DOHH2 (cell line): Measurements from ENCODE around the gene UNC5B.

Source experiments
- H3F3A ChIP-seq: fragments of 200-600 bp; sonication (generic), shearing (Covaris generic); 2 replicates; pipeline ENCODE4 v1.6.0; 2016; ENCODE audit warnings: antibody characterized with exemption, mild to moderate bottlenecking; ENCODE audit not compliant: control insufficient read depth, insufficient read depth
- H3K27ac ChIP-seq: fragments of 200-600 bp; sonication (generic); 2 replicates; pipeline ENCODE4 v1.5.1; 2014; ENCODE audit warnings: low read depth, mild to moderate bottlenecking, low read length, moderate library complexity
- H3K27me3 ChIP-seq: fragments of 200-600 bp; sonication (generic); 2 replicates; pipeline ENCODE4 v1.6.1; 2014; ENCODE audit warnings: mild to moderate bottlenecking, low read length, mixed read lengths; ENCODE audit not compliant: control insufficient read depth
- H3K36me3 ChIP-seq: fragments of 200-600 bp; sonication (generic); 2 replicates; pipeline ENCODE4 v1.6.1; 2014; ENCODE audit warnings: mild to moderate bottlenecking, low read length, moderate library complexity, mixed read lengths; ENCODE audit not compliant: control insufficient read depth
- H3K4me1 ChIP-seq: fragments of 200-600 bp; sonication (generic); 2 replicates; pipeline ENCODE4 v1.6.1; 2014; ENCODE audit warnings: mild to moderate bottlenecking, low read length, mixed read lengths; ENCODE audit not compliant: control insufficient read depth
- H3K4me2 ChIP-seq: fragments of 200-600 bp; sonication (generic); 2 replicates; pipeline ENCODE4 v1.6.0; 2014; ENCODE audit warnings: mild to moderate bottlenecking, low read length, moderate library complexity
- H3K4me3 ChIP-seq: fragments of 200-600 bp; sonication (generic); 2 replicates; pipeline ENCODE4 v1.5.1; 2014; ENCODE audit warnings: mild to moderate bottlenecking, low read length, mixed read lengths
- H3K79me2 ChIP-seq: fragments of 200-600 bp; sonication (generic); 2 replicates; pipeline ENCODE4 v1.6.1; 2014; ENCODE audit warnings: mild to moderate bottlenecking, low read length, mixed read lengths; ENCODE audit not compliant: control insufficient read depth
- H3K9me2 ChIP-seq: fragments of 200-600 bp; sonication (generic); replicated peaks from 2 replicates; pipeline ENCODE4 v1.6.1; 2014; ENCODE audit warnings: mild to moderate bottlenecking, low read length, mixed read lengths; ENCODE audit not compliant: control insufficient read depth
- H3K9me3 ChIP-seq: fragments of 200-600 bp; sonication (generic); 2 replicates; pipeline ENCODE4 v1.6.1; 2014; ENCODE audit warnings: antibody characterized with exemption, low read length, mixed read lengths; ENCODE audit not compliant: control insufficient read depth, insufficient read depth
- H4K20me1 ChIP-seq: fragments of 200-600 bp; sonication (generic); 2 replicates; pipeline ENCODE4 v1.6.0; 2014; ENCODE audit warnings: low read depth, mild to moderate bottlenecking, antibody characterized with exemption, low read length, moderate library complexity; ENCODE audit not compliant: control insufficient read depth, insufficient read depth
- EZH2phosphoT487 ChIP-seq: fragments of 200-600 bp; sonication (generic); IDR thresholded peaks from 2 replicates; pipeline ENCODE4 v1.6.1; 2017; ENCODE audit warnings: borderline replicate concordance, mild to moderate bottlenecking, antibody characterized with exemption, low read length, moderate library complexity, mixed read lengths
- TF ChIP-seq, protein P1 (sequence below): fragments of 200-600 bp; sonication (generic); IDR thresholded peaks from one replicate; pipeline ENCODE4 v1.5.1; 2014; ENCODE audit warnings: antibody characterized with exemption, mild to moderate bottlenecking, low read depth, low read length; ENCODE audit not compliant: poor library complexity, severe bottlenecking

The UNC5B gene

DNA sequence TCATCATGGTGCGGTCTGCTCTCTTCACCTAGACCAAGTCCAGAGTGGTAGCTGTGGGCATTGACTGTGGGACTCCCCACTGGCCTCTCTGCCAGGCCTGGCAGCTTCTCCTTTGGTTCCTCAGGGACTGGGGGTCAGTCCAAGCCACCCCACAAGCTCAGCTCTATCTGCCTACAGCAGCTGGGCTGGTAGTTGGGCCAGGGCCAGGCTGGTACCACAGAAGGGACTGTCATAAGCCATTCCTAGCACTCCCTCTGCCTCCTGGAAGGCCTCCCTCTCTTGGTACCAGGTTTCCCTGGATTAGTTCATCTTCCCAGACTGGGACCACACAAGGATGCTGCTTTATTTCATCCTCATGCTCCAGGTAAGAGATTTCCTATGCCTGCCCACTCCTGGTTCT, 24.2 kb upstream of the UNC5B start:
- Histone ChIP-seq H3K9me2 (no peaks in the 10 kb centered on the region), H3K27ac (no peak overlapping the region)
- TF ChIP-seq, protein P1, sequence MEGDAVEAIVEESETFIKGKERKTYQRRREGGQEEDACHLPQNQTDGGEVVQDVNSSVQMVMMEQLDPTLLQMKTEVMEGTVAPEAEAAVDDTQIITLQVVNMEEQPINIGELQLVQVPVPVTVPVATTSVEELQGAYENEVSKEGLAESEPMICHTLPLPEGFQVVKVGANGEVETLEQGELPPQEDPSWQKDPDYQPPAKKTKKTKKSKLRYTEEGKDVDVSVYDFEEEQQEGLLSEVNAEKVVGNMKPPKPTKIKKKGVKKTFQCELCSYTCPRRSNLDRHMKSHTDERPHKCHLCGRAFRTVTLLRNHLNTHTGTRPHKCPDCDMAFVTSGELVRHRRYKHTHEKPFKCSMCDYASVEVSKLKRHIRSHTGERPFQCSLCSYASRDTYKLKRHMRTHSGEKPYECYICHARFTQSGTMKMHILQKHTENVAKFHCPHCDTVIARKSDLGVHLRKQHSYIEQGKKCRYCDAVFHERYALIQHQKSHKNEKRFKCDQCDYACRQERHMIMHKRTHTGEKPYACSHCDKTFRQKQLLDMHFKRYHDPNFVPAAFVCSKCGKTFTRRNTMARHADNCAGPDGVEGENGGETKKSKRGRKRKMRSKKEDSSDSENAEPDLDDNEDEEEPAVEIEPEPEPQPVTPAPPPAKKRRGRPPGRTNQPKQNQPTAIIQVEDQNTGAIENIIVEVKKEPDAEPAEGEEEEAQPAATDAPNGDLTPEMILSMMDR = no peak
- no peak for TF ChIP-seq EZH2phosphoT487

DNA sequence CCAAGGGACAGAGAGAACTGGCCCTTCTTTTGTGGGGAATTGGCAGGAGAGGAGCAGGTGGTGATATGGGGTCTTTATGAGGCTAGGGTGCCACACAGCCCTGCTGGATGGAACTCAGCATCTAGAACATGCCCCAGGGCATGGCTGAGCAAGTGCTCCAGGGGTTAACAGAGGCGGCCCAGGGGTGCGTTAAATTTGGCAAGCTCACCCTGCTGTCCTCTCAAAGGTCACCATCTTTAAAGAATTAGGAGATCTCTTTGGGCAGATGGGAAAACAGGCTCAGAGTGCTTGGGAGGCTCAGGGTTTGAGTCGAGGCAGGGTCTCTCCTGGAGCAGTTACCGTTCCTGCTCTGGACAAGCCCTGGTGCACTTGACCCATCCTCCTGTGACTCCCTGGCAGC, 21.4 kb upstream of the UNC5B start:
- H3K79me2 ChIP-seq = no peaks in the 10 kb centered on the region
- H3K4me1 ChIP-seq = no peaks in the 10 kb centered on the region
- H3K4me2 ChIP-seq = no peak overlapping the region
- no peaks in the 10 kb centered on the region for H3K9me3 ChIP-seq
- H3K27ac ChIP-seq = no peak overlapping the region
- H3K27me3 ChIP-seq = no peaks in the 10 kb centered on the region; the same call in 1 of the 2 replicates
- no peak for TF ChIP-seq EZH2phosphoT487
- TF ChIP-seq, protein P1 = no peak
- no peaks in the 10 kb centered on the region for H3F3A ChIP-seq
- no peaks in the 10 kb centered on the region for H4K20me1 ChIP-seq
- no peak overlapping the region for H3K4me3 ChIP-seq
- no peaks in the 10 kb centered on the region for H3K9me2 ChIP-seq
- no peaks in the 10 kb centered on the region for H3K36me3 ChIP-seq

More for the DNA sequence above, 24.2 kb upstream of the UNC5B start:
- H3K27me3 ChIP-seq = peaks cover 3% of the 10 kb centered on the region; the same call in 1 of the 2 replicates
- H3K4me1 ChIP-seq = no peaks in the 10 kb centered on the region
- no peaks in the 10 kb centered on the region for H3F3A ChIP-seq
- H3K4me2 ChIP-seq = no peak overlapping the region
- H3K79me2 ChIP-seq = no peaks in the 10 kb centered on the region
- H3K36me3 ChIP-seq = no peaks in the 10 kb centered on the region
- H4K20me1 ChIP-seq = no peaks in the 10 kb centered on the region
- no peak overlapping the region for H3K4me3 ChIP-seq
- H3K9me3 ChIP-seq = no peaks in the 10 kb centered on the region

DNA sequence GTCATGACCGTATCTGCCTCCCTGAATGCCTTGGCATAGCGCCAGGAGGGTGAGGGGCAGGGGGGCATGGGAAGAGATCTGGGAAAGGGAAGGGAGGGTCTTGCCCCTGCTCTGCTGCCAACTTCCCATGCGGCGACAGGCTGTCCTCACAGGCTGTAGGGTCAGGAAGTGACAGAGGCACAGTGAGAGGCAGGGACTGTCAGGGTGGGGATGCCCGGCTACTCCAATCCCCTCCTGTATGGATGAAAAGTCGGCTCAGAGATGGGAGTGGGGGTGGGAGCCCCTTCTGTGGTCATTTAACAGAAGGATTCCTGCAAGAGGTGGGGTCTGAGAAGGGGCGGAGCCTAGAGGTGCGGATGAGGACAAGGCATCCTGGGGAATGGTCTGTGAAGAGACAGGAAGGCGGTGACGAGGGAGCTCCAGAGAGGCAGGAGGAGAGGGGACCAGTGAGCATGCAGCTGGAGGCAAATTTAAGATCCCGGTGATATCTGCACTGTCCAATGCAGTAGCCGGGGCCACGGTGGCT, 20.8 kb upstream of the UNC5B start:
- Histone ChIP-seq H3K27me3 (no peaks in the 10 kb centered on the region; the same call in 1 of the 2 replicates), H3K4me2 (no peak overlapping the region), H3K9me2 (no peaks in the 10 kb centered on the region), H3K79me2 (no peaks in the 10 kb centered on the region), H3F3A (no peaks in the 10 kb centered on the region), H3K36me3 (no peaks in the 10 kb centered on the region), H3K4me3 (no peak overlapping the region), H3K9me3 (no peaks in the 10 kb centered on the region), H3K4me1 (no peaks in the 10 kb centered on the region), H4K20me1 (no peaks in the 10 kb centered on the region), H3K27ac (no peak overlapping the region)
- TF ChIP-seq, protein P1 = no peak
- TF ChIP-seq EZH2phosphoT487 = no peak

DNA sequence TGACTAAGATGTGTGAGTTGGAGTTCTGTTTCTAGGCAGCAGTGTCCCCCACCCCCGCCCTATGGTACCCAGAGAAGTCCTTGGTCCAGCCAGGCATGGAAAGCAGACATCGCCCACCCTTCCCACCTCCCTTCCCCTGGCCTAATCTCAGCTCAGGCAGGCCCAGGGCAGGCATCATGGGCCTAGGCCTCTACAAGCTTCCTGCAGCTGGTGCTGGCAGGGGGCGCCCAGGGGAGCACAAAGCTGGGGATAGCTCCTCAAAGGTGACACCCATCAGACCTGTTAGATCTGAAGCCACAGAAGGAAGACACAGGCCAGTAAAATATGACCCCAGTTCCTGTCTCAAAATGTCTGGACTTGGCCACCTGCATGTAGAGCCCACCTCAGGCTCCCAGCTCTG, 18.9 kb upstream of the UNC5B start:
- Histone ChIP-seq H3K4me2 (no peak overlapping the region), H3F3A (no peaks in the 10 kb centered on the region), H3K36me3 (no peaks in the 10 kb centered on the region), H3K27me3 (no peaks in the 10 kb centered on the region; the same call in 1 of the 2 replicates), H4K20me1 (no peaks in the 10 kb centered on the region), H3K4me3 (no peak overlapping the region), H3K9me3 (no peaks in the 10 kb centered on the region), H3K79me2 (no peaks in the 10 kb centered on the region), H3K4me1 (no peaks in the 10 kb centered on the region), H3K27ac (no peak overlapping the region), H3K9me2 (no peaks in the 10 kb centered on the region)
- TF ChIP-seq, protein P1 = no peak
- TF ChIP-seq EZH2phosphoT487 = no peak
